K562 (cell line): Measurements from ENCODE around the gene POLD2.

ENCODE experiments used
- CTCF ChIP-seq, 3 experiments: IDR thresholded peaks in 2 of 3; conservative IDR thresholded peaks in 1 of 3; 2 replicates each; pipeline ENCODE4 v1.5.1; 2011 to 2012; ENCODE audit warnings: low read length in 3 of 3, mild to moderate bottlenecking in 3 of 3, control low read depth in 2 of 3, improper control_type of control experiment in 1 of 3, inconsistent platforms in 1 of 3, low read depth in 1 of 3, mixed read lengths in 1 of 3, moderate library complexity in 1 of 3; ENCODE audit not compliant: insufficient read depth in 2 of 3
- ETV1 ChIP-seq: fragments of 450-650 bp; conservative IDR thresholded peaks from 2 replicates; pipeline ENCODE4 v1.6.1; 2016; ENCODE audit warnings: missing genetic modification characterization, control low read depth, low read depth, missing compliant biosample characterization
- FUS ChIP-seq: fragments of 200-400 bp; formaldehyde crosslinking; optimal IDR thresholded peaks from 2 replicates; pipeline ENCODE3; 2017; ENCODE audit warnings: low read depth, low read length
- KLF10 ChIP-seq: fragments of 250-450 bp; sonication (Bioruptor Pico); IDR thresholded peaks from 2 replicates; pipeline ENCODE4 v1.6.1; 2021; ENCODE audit warnings: matching md5 sums
- PRDM10 ChIP-seq: fragments of 450-650 bp; IDR thresholded peaks from 2 replicates; pipeline ENCODE4 v1.6.1; 2018; ENCODE audit not compliant: partially characterized antibody
- SLC30A9 ChIP-seq: fragments of 250-450 bp; sonication (Bioruptor Pico); IDR thresholded peaks from 2 replicates; pipeline ENCODE4 v1.8.0; 2022; ENCODE audit warnings: mild to moderate bottlenecking, moderate library complexity
- TARDBP ChIP-seq: fragments of 450-650 bp; IDR thresholded peaks from 2 replicates; pipeline ENCODE4 v1.6.1; 2016
- TEAD1 ChIP-seq, 2 experiments: fragments of 450-650 bp in 1 of 2; sonication (generic) in 1 of 2; formaldehyde crosslinking; IDR thresholded peaks; 2 replicates each; pipeline versions ENCODE4 v1.4.0 to v1.8.0; 2020 to 2022; ENCODE audit warnings: mild to moderate bottlenecking in 2 of 2, missing genetic modification reagents in 1 of 2
- ZBED1 ChIP-seq: IDR thresholded peaks from 2 replicates; pipeline ENCODE4 v1.6.1; 2014
- ZNF174 ChIP-seq: fragments of 250-450 bp; sonication (Bioruptor Pico); IDR thresholded peaks from 2 replicates; pipeline ENCODE4 v1.4.0; 2020; ENCODE audit warnings: mild to moderate bottlenecking
- TF ChIP-seq, protein P1 (sequence below), 2 experiments: fragments of 450-650 bp; formaldehyde crosslinking in 1 of 2; IDR thresholded peaks; 2 replicates each; pipeline versions ENCODE4 v1.4.0 to v1.6.1; 2014 to 2020; ENCODE audit warnings: mild to moderate bottlenecking in 2 of 2, borderline replicate concordance in 1 of 2, low read depth in 1 of 2

DNA sequence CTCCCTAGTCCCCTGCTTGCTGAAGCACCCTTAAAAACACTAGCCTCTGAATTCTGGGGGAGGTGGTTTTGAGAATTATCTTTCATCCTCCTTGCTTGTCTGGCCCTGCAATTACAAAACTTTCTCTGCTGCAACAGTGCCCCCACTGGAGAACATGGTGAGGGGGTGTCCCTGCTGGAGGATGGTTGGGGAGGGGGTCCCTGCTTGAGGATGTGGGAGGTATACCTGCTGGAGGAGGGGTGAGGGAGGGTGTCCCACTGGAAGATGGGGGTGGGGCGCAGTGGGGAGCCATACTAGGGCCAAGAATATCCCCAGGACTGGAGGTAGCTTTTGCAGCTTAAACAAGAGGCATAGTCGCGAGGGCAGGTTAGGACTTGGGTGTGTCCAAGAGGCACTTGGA, 37.8 kb downstream of the POLD2 start:
- TF ChIP-seq SLC30A9 (CRISPR knock-in tag) = no peak
- peak; percentile 46 to 52 (median 50) for TF ChIP-seq CTCF (IDR thresholded peaks at IDR 0.05 in 2 of 3, conservative IDR thresholded peaks at IDR 0.05 in 1 of 3; ENCODE audit: insufficient read depth in 2 of 3, low read depth in 1 of 3, low read length in 3 of 3)
- TF ChIP-seq, protein P1, sequence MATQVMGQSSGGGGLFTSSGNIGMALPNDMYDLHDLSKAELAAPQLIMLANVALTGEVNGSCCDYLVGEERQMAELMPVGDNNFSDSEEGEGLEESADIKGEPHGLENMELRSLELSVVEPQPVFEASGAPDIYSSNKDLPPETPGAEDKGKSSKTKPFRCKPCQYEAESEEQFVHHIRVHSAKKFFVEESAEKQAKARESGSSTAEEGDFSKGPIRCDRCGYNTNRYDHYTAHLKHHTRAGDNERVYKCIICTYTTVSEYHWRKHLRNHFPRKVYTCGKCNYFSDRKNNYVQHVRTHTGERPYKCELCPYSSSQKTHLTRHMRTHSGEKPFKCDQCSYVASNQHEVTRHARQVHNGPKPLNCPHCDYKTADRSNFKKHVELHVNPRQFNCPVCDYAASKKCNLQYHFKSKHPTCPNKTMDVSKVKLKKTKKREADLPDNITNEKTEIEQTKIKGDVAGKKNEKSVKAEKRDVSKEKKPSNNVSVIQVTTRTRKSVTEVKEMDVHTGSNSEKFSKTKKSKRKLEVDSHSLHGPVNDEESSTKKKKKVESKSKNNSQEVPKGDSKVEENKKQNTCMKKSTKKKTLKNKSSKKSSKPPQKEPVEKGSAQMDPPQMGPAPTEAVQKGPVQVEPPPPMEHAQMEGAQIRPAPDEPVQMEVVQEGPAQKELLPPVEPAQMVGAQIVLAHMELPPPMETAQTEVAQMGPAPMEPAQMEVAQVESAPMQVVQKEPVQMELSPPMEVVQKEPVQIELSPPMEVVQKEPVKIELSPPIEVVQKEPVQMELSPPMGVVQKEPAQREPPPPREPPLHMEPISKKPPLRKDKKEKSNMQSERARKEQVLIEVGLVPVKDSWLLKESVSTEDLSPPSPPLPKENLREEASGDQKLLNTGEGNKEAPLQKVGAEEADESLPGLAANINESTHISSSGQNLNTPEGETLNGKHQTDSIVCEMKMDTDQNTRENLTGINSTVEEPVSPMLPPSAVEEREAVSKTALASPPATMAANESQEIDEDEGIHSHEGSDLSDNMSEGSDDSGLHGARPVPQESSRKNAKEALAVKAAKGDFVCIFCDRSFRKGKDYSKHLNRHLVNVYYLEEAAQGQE (IDR thresholded peaks at IDR 0.05; ENCODE audit: borderline replicate concordance) = no peak
- TF ChIP-seq, protein P1 (CRISPR knock-in tag; IDR thresholded peaks at IDR 0.05; ENCODE audit: low read depth) = no peak
- TF ChIP-seq ZNF174 (CRISPR knock-in tag) = no peak
- no peak for TF ChIP-seq PRDM10
- no peak for TF ChIP-seq ETV1
- no peak for TF ChIP-seq FUS
- TF ChIP-seq TEAD1 (CRISPR knock-in tag; IDR thresholded peaks at IDR 0.05) = no peak
- no peak for TF ChIP-seq KLF10 (CRISPR knock-in tag)
- TF ChIP-seq TARDBP = no peak
- no peak for TF ChIP-seq ZBED1
